Transverse colon (tissue), 3 donors: ENCODE data around the gene DNAH7.

ENCODE experiments used
- EP300 ChIP-seq: sonication (generic); formaldehyde crosslinking; IDR thresholded peaks from one replicate; pipeline ENCODE4 v1.6.1; 2017; ENCODE audit warnings: antibody characterized with exemption, low read depth
- POLR2A ChIP-seq: fragments of 450-650 bp; IDR thresholded peaks from one replicate; pipeline ENCODE4 v1.6.1; 2016; ENCODE audit warnings: antibody characterized with exemption, mild to moderate bottlenecking, moderate library complexity
- TF ChIP-seq, protein P1 (sequence below), 5 experiments: fragments of 200-600 bp in 3 of 5; fragments of 450-650 bp in 2 of 5; sonication (generic) in 3 of 5; IDR thresholded peaks; 1 replicate in 2 of 5; 2 replicates in 3 of 5; pipeline ENCODE4 v1.5.1; 2016 to 2017; ENCODE audit warnings: antibody characterized with exemption in 5 of 5, inconsistent platforms in 3 of 5, mild to moderate bottlenecking in 2 of 5, moderate library complexity in 1 of 5

- TF ChIP-seq, protein P1, sequence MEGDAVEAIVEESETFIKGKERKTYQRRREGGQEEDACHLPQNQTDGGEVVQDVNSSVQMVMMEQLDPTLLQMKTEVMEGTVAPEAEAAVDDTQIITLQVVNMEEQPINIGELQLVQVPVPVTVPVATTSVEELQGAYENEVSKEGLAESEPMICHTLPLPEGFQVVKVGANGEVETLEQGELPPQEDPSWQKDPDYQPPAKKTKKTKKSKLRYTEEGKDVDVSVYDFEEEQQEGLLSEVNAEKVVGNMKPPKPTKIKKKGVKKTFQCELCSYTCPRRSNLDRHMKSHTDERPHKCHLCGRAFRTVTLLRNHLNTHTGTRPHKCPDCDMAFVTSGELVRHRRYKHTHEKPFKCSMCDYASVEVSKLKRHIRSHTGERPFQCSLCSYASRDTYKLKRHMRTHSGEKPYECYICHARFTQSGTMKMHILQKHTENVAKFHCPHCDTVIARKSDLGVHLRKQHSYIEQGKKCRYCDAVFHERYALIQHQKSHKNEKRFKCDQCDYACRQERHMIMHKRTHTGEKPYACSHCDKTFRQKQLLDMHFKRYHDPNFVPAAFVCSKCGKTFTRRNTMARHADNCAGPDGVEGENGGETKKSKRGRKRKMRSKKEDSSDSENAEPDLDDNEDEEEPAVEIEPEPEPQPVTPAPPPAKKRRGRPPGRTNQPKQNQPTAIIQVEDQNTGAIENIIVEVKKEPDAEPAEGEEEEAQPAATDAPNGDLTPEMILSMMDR (IDR thresholded peaks at IDR 0.05) = no peak
- TF ChIP-seq EP300 (no peak), POLR2A (no peak)
Measured at GRCh38 chr2:195768431-195768830, 300.2 kb downstream of the DNAH7 start.
